Stomach (tissue), 4 donors: Measurements from ENCODE around the gene ERC2.

Experiments
- POLR2A ChIP-seq, 4 donors: fragments of 450-650 bp; IDR thresholded peaks; one replicate each; pipeline ENCODE4 v1.6.1; 2016; ENCODE audit warnings: antibody characterized with exemption in 4 of 4, control low read depth in 2 of 4, mild to moderate bottlenecking in 1 of 4, moderate library complexity in 1 of 4
- TF ChIP-seq, protein P1 (sequence below), 7 experiments: fragments of 450-650 bp in 4 of 7; fragments of 200-600 bp in 3 of 7; sonication (generic) in 3 of 7; IDR thresholded peaks; one replicate each; pipeline ENCODE4 v1.5.1; 2016 to 2019; ENCODE audit warnings: antibody characterized with exemption in 7 of 7, control low read depth in 2 of 7, mild to moderate bottlenecking in 1 of 7

DNA sequence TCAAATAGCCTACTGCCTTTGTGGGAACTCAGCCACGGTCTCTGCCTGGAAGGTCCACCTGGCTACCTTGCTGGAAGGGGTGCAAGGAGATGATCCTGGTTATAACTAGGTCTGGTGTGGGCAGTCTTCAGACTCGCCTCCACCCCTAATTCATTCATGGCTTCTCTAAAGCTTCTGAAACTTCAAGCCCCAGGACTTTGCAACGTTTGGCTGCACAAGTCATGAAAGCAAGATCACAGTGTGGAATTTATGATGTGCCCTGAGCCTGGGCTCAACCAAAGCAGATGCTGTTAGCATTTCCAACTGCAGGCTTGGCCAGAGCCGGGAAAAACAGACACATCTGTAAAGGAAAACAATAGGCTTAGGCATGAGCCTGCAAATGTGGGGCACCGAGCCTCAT, 780.7 kb downstream of the ERC2 start:
- TF ChIP-seq, protein P1, sequence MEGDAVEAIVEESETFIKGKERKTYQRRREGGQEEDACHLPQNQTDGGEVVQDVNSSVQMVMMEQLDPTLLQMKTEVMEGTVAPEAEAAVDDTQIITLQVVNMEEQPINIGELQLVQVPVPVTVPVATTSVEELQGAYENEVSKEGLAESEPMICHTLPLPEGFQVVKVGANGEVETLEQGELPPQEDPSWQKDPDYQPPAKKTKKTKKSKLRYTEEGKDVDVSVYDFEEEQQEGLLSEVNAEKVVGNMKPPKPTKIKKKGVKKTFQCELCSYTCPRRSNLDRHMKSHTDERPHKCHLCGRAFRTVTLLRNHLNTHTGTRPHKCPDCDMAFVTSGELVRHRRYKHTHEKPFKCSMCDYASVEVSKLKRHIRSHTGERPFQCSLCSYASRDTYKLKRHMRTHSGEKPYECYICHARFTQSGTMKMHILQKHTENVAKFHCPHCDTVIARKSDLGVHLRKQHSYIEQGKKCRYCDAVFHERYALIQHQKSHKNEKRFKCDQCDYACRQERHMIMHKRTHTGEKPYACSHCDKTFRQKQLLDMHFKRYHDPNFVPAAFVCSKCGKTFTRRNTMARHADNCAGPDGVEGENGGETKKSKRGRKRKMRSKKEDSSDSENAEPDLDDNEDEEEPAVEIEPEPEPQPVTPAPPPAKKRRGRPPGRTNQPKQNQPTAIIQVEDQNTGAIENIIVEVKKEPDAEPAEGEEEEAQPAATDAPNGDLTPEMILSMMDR (IDR thresholded peaks at IDR 0.05): no peak
- TF ChIP-seq POLR2A (IDR thresholded peaks at IDR 0.05): no peak
